GM06990 (cell line): ENCODE data around the gene GPC1.

Source experiments
- DNase-seq: peaks from one replicate; pipeline ENCODE4 v3.0.0-alpha.2; 2011; ENCODE audit not compliant: insufficient read length; ENCODE audit errors: extremely low read depth
- H3K27me3 ChIP-seq: replicated peaks from 2 replicates; pipeline ENCODE4 v1.6.0; 2011; ENCODE audit warnings: low read length; ENCODE audit not compliant: control insufficient read depth, insufficient read depth
- H3K36me3 ChIP-seq: 2 replicates; pipeline ENCODE4 v1.5.1; 2011; ENCODE audit warnings: low read length; ENCODE audit not compliant: control insufficient read depth, insufficient read depth
- H3K4me3 ChIP-seq: replicated peaks from 2 replicates; pipeline ENCODE4 v1.5.1; 2011; ENCODE audit warnings: low read depth, mild to moderate bottlenecking, control low read depth, low read length
- TF ChIP-seq, protein P1 (sequence below): IDR thresholded peaks from 2 replicates; pipeline ENCODE4 v1.5.1; 2011; ENCODE audit warnings: low read length, control low read depth, mild to moderate bottlenecking, inconsistent platforms; ENCODE audit not compliant: insufficient read depth, poor library complexity, severe bottlenecking

GPC1 gene

DNA sequence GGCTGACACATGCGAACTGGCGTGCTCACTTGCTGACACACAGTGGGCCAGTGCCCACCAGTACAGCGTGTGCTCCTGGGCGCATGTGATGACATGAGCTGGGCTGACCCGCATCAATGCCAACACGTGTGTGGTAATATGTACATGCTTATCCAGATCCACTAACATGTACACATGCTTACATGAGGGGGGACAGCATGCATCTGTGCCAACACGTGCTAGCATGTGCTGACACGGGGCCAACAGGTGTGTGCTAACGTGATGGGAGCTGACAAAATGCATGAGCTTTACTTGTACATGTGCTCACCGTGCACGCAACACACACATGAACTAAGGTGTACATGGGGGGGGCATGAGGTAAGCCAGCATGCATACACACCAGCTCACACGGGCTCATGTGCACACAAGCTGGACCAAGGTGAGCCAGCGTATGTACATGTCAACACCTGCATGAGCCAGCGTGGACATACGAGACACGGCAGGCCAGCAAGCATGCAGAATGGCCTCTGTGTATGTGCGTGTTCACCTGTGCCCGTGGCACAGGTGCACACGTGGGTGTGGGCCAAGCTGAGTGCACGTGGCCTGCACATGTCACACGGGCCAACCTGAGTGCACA lies 28.5 kb downstream of the GPC1 start:
- Histone ChIP-seq H3K4me3 (no peak overlapping the region), H3K36me3 (no peaks in the 10 kb centered on the region), H3K27me3 (no peaks in the 10 kb centered on the region)
- DNase-seq, result no peak
- TF ChIP-seq, protein P1, sequence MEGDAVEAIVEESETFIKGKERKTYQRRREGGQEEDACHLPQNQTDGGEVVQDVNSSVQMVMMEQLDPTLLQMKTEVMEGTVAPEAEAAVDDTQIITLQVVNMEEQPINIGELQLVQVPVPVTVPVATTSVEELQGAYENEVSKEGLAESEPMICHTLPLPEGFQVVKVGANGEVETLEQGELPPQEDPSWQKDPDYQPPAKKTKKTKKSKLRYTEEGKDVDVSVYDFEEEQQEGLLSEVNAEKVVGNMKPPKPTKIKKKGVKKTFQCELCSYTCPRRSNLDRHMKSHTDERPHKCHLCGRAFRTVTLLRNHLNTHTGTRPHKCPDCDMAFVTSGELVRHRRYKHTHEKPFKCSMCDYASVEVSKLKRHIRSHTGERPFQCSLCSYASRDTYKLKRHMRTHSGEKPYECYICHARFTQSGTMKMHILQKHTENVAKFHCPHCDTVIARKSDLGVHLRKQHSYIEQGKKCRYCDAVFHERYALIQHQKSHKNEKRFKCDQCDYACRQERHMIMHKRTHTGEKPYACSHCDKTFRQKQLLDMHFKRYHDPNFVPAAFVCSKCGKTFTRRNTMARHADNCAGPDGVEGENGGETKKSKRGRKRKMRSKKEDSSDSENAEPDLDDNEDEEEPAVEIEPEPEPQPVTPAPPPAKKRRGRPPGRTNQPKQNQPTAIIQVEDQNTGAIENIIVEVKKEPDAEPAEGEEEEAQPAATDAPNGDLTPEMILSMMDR, result no peak

GRCh38 chr2:240464514-240465241 lies 29.2 kb downstream of the GPC1 start:
- Histone ChIP-seq H3K36me3 (no peaks in the 10 kb centered on the region), H3K4me3 (no peak overlapping the region), H3K27me3 (no peaks in the 10 kb centered on the region)
- no peak for DNase-seq
- TF ChIP-seq, protein P1, result no peak

DNA sequence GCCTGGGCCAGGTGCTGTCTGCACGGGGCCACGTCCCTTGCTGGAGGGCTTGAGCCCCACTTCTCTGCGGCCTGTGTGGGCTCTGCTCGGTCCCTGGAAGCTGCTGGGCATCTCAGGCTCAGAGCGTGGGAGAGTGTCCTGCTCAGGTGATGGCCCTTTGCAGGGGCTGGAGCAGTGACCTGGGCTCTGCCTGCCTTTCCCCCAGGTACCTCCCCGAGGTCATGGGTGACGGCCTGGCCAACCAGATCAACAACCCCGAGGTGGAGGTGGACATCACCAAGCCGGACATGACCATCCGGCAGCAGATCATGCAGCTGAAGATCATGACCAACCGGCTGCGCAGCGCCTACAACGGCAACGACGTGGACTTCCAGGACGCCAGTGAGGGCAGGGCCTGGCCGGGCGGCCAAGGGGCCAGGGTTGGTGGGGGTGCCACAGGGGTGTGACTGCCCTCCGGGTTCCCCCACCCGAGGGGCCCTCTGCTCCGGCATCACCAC lies 29.9 kb downstream of the GPC1 start:
- H3K4me3 ChIP-seq, result no peak overlapping the region
- TF ChIP-seq, protein P1, result no peak
- peak; percentile 9 for DNase-seq
- no peaks in the 10 kb centered on the region for H3K27me3 ChIP-seq
- H3K36me3 ChIP-seq, result no peaks in the 10 kb centered on the region

DNA sequence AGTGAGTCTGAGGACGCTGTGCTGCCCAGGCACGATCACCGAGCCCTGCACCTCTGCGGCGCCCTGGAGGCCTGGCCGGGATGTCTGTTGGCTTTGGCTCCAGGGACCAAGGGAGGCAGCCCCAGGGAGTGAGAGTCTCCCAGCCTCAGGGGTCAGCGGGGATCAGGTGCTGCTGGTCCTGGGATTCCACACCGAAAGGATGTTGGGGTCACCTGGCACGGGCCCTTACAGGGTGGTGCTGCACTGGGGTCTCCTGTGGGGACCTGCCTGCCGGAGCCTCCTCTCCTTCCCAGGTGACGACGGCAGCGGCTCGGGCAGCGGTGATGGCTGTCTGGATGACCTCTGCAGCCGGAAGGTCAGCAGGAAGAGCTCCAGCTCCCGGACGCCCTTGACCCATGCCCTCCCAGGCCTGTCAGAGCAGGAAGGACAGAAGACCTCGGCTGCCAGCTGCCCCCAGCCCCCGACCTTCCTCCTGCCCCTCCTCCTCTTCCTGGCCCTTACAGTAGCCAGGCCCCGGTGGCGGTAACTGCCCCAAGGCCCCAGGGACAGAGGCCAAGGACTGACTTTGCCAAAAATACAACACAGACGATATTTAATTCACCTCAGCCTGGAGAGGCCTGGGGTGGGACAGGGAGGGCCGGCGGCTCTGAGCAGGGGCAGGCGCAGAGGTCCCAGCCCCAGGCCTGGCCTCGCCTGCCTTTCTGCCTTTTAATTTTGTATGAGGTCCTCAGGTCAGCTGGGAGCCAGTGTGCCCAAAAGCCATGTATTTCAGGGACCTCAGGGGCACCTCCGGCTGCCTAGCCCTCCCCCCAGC lies 30.5 kb downstream of the GPC1 start:
- H3K36me3 ChIP-seq, result no peaks in the 10 kb centered on the region
- TF ChIP-seq, protein P1, result no peak
- H3K4me3 ChIP-seq, result no peak overlapping the region
- H3K27me3 ChIP-seq, result no peaks in the 10 kb centered on the region
- DNase-seq, result peak; percentile 6

DNA sequence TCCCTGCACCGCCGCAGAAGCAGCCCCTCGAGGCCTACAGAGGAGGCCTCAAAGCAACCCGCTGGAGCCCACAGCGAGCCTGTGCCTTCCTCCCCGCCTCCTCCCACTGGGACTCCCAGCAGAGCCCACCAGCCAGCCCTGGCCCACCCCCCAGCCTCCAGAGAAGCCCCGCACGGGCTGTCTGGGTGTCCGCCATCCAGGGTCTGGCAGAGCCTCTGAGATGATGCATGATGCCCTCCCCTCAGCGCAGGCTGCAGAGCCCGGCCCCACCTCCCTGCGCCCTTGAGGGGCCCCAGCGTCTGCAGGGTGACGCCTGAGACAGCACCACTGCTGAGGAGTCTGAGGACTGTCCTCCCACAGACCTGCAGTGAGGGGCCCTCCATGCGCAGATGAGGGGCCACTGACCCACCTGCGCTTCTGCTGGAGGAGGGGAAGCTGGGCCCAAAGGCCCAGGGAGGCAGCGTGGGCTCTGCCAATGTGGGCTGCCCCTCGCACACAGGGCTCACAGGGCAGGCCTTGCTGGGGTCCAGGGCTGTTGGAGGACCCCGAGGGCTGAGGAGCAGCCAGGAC lies 31.2 kb downstream of the GPC1 start:
- no peaks in the 10 kb centered on the region for H3K36me3 ChIP-seq
- no peak for DNase-seq
- TF ChIP-seq, protein P1, result no peak
- no peak overlapping the region for H3K4me3 ChIP-seq
- H3K27me3 ChIP-seq, result no peaks in the 10 kb centered on the region
